ENCODE results near the gene ETV7. TPM values are rescaled to one million over a fixed set of nuclear protein-coding genes. Genes with fewer than 3 reads are reported as not detected.

The ETV7 gene
- total RNA-seq, 1 donor from 2014 or later, result 0.47 TPM

DNA sequence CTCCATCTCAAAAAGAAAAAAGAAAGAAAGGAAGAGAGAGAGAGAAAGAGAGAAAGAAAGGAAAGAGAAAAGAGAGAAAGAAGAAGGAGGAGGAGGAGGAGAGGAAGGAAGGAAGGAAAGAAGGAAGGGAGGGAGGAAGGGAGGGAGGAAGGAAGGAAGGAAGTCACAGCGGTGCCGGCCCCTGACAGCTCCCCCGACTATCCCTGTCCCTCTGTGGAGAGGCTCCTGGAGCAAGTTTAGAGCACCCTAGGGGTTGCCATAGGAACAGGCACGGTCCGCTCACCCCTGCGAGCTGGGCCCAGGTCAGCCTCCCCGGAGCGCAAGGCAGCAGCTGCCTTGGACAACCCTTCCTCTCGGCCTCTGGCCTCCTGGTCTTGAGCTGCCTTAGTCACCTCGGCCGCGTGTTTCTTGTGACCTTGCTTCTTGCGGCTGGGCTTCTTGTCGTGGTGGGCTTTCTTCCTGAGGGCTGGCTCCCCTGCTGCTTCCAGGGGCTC is 57.6 kb downstream of the ETV7 start:
- H3K4me3 Mint-ChIP-seq, result no peak overlapping the region
- no peaks in the 10 kb centered on the region for H3K36me3 Mint-ChIP-seq (ENCODE audit: low read depth)
- no peak overlapping the region for H3K27ac Mint-ChIP-seq
- H3K9me3 Mint-ChIP-seq, result no peaks in the 10 kb centered on the region
- no peaks in the 10 kb centered on the region for H3K4me1 Mint-ChIP-seq (ENCODE audit: low read depth)
- intact Hi-C loops (cut with micrococcal nuclease), result no loop called here
- H3K27me3 Mint-ChIP-seq (ENCODE audit: insufficient read depth), result peaks cover 36% of the 10 kb centered on the region
- DNase-seq (ENCODE audit: low spot score), result no peak

DNA sequence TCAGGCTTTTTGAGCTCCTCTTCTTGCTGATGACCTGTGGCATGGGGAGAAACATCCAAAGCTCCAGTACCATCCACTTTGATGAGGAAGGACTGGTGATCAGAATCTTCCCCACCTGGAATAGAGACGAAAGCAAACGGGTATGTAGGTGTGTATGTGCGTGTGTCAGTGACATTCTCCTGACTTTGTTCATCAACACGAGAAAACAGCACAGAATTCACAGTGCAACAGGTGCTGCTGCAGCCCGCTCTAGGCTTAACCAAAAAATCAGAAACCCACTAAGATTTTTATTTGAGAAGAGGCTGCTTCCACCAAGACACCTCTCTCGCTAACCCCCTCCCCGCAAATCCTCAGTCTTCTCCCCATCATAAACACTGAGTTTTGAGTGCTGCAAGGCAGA is 58.9 kb downstream of the ETV7 start:
- Mint-ChIP-seq H3K36me3 (ENCODE audit: low read depth) (no peaks in the 10 kb centered on the region), H3K27me3 (ENCODE audit: insufficient read depth) (peaks cover 30% of the 10 kb centered on the region), H3K9me3 (no peaks in the 10 kb centered on the region), H3K4me3 (no peak overlapping the region), H3K4me1 (ENCODE audit: low read depth) (no peaks in the 10 kb centered on the region), H3K27ac (no peak overlapping the region)
- intact Hi-C loops (cut with micrococcal nuclease), result no loop called here
- no peak for DNase-seq (ENCODE audit: low spot score)

DNA sequence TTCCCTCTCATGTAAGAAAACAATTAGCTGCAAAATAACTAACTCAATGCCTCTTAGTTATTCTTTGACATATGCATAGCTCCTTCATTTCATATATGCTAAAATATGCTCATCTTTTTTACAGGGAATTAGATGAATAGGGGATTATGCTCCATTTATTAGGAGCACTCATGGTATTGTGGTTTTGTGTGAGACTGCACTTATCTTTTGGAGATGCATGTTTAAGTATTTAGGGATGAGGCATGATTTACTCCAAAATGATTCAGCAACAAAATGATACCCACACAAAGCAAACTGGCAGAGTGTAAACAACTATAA is 59.6 kb downstream of the ETV7 start:
- no peaks in the 10 kb centered on the region for H3K36me3 Mint-ChIP-seq (ENCODE audit: low read depth)

DNA sequence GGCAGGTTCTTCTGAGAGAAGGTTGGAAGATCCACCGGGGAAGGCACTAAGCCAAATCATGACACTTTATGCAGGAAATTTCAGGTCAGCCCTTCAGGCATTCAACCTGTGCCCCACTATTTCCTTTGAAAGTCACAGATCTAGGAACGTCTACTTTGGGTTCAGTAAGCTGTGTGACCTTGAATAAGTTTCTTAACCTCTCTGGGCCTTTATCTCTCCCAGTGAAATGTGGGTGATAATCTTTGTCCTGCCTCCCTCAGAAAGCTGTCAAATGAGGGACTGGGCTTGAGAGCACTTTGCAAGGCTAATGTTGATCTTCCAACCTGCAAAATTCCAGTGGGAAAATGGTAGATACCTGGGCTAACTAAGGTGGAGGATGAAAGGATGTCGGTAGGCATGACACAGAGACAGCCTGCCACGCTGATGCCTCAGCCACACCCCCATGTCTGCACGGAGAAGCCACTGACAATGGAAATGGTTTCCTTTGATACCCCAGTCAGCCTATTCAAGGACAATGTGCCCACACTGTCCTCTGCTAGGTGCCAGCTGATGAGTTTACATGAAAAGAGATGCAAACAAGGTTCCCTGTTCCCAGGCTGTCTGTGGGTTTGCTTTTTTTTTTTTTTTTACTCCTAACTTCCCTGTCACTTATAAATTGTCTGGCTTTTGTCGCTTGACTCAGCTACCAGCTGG is 60.1 kb downstream of the ETV7 start:
- DNase-seq (ENCODE audit: low spot score), result no peak
- peaks cover 25% of the 10 kb centered on the region for H3K27me3 Mint-ChIP-seq (ENCODE audit: insufficient read depth)
- no peaks in the 10 kb centered on the region for H3K36me3 Mint-ChIP-seq (ENCODE audit: low read depth)
- H3K9me3 Mint-ChIP-seq, result no peaks in the 10 kb centered on the region
- intact Hi-C loops (cut with micrococcal nuclease), result no loop called here
- H3K27ac Mint-ChIP-seq, result no peak overlapping the region
- no peaks in the 10 kb centered on the region for H3K4me1 Mint-ChIP-seq (ENCODE audit: low read depth)
- H3K4me3 Mint-ChIP-seq, result no peak overlapping the region

More for the DNA sequence above, 59.6 kb downstream of the ETV7 start:
- no peaks in the 10 kb centered on the region for H3K4me1 Mint-ChIP-seq (ENCODE audit: low read depth)
- intact Hi-C loops (cut with micrococcal nuclease), result no loop called here
- peaks cover 26% of the 10 kb centered on the region for H3K27me3 Mint-ChIP-seq (ENCODE audit: insufficient read depth)
- H3K9me3 Mint-ChIP-seq, result no peaks in the 10 kb centered on the region
- H3K4me3 Mint-ChIP-seq, result no peak overlapping the region
- no peak for DNase-seq (ENCODE audit: low spot score)
- no peak overlapping the region for H3K27ac Mint-ChIP-seq

DNA sequence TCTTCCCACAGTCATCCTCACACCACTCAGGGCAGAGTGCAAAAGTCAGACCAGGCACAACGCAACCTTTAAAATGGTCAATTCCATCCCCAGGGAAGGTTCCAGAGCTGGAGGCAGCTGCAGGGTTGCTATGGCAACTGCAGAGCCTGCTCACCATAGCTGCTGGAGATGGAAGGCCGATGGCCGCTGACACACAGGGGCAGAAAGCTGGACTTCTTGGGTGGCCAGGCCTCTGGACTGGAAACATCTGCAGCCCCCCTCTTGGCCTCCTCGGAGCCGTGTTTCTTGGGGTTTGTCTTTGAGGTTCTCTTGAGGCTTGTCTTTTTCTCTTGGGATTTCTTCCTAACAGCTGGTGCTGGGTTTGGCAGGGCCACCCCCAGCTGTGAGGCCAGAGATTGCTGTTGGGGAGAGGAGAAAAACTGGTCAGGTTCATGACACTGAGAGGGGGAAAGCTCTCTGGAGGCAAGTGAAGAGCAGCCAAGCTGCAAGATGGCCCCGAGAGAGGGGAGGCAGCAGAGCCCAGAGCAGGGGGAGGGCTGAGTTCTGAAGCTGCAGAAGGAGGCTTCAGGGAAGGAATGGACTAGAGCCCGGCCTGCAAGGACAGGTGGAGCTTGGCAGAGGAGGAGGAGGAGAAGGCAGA is 61.0 kb downstream of the ETV7 start:
- no peaks in the 10 kb centered on the region for H3K36me3 Mint-ChIP-seq (ENCODE audit: low read depth)
- intact Hi-C loops (cut with micrococcal nuclease), result no loop called here
- no peak overlapping the region for H3K4me3 Mint-ChIP-seq
- no peaks in the 10 kb centered on the region for H3K9me3 Mint-ChIP-seq
- H3K27ac Mint-ChIP-seq, result no peak overlapping the region
- peaks cover 21% of the 10 kb centered on the region for H3K27me3 Mint-ChIP-seq (ENCODE audit: insufficient read depth)
- DNase-seq (ENCODE audit: low spot score), result no peak
- no peaks in the 10 kb centered on the region for H3K4me1 Mint-ChIP-seq (ENCODE audit: low read depth)

DNA sequence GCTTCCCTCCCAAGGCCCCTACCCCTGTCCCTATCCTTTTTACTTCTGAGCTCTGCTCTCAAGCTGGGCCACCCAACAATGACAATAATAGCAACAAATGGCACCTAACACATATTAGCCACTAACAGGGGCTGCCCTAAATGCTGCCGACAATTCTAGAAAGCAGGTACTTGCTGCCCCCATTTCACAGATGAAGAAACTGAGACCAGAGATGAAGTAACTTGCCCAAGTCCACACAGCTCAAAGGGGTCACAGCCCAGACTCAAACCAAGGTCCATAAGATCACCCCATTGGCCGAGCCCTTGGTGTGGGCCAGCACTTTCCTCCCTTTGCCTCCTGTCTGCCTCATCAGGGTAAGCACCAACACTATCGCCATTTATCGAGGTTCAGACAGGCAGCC is 62.8 kb downstream of the ETV7 start:
- Mint-ChIP-seq H3K4me1 (ENCODE audit: low read depth) (no peaks in the 10 kb centered on the region), H3K4me3 (no peak overlapping the region), H3K9me3 (no peaks in the 10 kb centered on the region), H3K27me3 (ENCODE audit: insufficient read depth) (peaks cover 20% of the 10 kb centered on the region), H3K36me3 (ENCODE audit: low read depth) (no peaks in the 10 kb centered on the region), H3K27ac (no peak overlapping the region)
- no peak for DNase-seq (ENCODE audit: low spot score)
- intact Hi-C loops (cut with micrococcal nuclease), result no loop called here

DNA sequence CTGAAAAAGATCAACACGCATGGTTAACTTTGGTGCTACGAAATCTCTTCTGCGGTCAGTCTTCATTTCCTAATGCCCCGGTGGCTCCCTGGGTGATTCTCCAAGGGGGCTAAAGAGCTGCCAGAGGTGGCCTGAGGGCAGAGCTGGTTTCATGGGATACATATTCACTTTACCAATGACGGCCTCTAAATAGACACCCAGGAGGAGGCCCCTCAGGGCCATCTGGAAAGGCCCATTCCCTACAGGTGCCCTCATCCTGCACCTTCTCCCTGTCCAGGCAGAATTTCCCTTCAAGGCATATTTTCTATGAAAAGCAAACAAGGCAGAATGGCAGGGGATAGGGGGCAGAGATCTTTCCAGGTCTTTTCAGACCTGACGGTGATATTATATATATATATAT is 63.3 kb downstream of the ETV7 start:
- Mint-ChIP-seq H3K9me3 (no peaks in the 10 kb centered on the region), H3K27ac (no peak overlapping the region), H3K27me3 (ENCODE audit: insufficient read depth) (peaks cover 18% of the 10 kb centered on the region), H3K4me1 (ENCODE audit: low read depth) (no peaks in the 10 kb centered on the region), H3K4me3 (no peak overlapping the region), H3K36me3 (ENCODE audit: low read depth) (no peaks in the 10 kb centered on the region)
- DNase-seq (ENCODE audit: low spot score), result no peak
- intact Hi-C loops (cut with micrococcal nuclease), result no loop called here

DNA sequence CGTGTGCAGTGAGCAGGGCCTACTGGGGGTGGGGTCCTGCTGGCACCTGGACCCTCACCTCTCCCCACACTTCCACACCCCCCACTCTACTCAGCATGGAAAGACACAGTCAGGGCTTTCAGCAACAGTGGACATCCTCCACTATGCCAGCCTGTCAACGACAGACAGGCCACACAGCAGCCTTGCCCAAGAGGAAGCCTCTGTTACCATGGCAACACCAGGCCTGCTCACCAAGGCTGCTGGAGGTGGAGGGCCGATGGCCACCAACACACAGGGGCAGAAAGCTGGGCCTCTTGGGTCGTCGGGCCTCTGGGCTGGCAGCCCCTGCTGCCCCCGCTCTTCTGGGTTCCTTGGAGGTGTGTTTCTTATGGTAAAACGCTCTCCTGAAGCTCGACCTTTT is 64.4 kb downstream of the ETV7 start:
- Mint-ChIP-seq H3K4me3 (no peak overlapping the region), H3K4me1 (ENCODE audit: low read depth) (no peaks in the 10 kb centered on the region), H3K27me3 (ENCODE audit: insufficient read depth) (peaks cover 16% of the 10 kb centered on the region), H3K36me3 (ENCODE audit: low read depth) (no peaks in the 10 kb centered on the region), H3K27ac (no peak overlapping the region), H3K9me3 (no peaks in the 10 kb centered on the region)
- DNase-seq (ENCODE audit: low spot score), result no peak
- intact Hi-C loops (cut with micrococcal nuclease), result no loop called here

DNA sequence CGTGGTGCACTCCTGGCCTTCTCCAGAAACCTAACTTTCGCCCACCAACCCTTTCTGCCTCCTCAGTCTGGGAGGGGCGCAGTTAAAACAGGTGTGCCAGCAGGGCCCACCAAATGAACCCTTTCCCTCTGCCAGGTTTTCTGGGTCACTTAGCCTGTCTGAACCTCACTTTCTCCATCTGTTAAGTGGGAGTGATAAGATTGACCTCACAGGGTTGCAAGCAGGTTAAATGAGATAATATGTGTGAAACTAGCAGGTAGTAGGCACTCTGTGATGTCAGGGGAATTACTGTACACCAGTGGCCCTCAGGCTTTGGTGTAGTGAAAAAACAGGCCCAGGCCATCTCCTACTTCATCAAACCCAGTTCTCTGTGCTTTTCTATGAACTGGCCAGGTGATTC is 64.9 kb downstream of the ETV7 start:
- peaks cover 20% of the 10 kb centered on the region for H3K27me3 Mint-ChIP-seq (ENCODE audit: insufficient read depth)
- H3K4me1 Mint-ChIP-seq (ENCODE audit: low read depth), result no peaks in the 10 kb centered on the region
- H3K36me3 Mint-ChIP-seq (ENCODE audit: low read depth), result no peaks in the 10 kb centered on the region
- intact Hi-C loops (cut with micrococcal nuclease), result no loop called here
- DNase-seq (ENCODE audit: low spot score), result no peak
- no peak overlapping the region for H3K27ac Mint-ChIP-seq
- H3K9me3 Mint-ChIP-seq, result no peaks in the 10 kb centered on the region
- no peak overlapping the region for H3K4me3 Mint-ChIP-seq

DNA sequence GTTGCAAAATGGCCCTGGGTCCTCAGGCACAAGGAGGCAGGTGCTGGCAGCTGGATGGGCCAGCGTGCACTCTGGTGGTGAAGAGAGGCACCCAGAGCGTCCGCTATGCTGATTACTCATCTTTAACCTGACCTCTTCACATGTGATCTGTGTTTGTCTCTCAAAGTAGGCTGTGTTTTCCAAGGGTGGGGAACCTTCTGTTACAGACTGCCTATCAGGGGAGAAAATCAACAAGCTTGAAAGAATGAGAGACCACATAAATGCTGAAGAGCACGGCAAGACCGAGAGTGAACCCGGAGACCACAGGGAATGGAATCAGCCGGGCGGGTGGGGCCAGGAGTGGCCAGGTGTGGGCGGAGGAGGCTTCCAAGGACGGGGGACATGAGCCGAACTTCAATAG is 67.0 kb downstream of the ETV7 start:
- H3K4me1 Mint-ChIP-seq (ENCODE audit: low read depth), result no peaks in the 10 kb centered on the region
- no peaks in the 10 kb centered on the region for H3K9me3 Mint-ChIP-seq
- no peaks in the 10 kb centered on the region for H3K36me3 Mint-ChIP-seq (ENCODE audit: low read depth)
- H3K27me3 Mint-ChIP-seq (ENCODE audit: insufficient read depth), result peaks cover 28% of the 10 kb centered on the region
- no peak overlapping the region for H3K27ac Mint-ChIP-seq
- H3K4me3 Mint-ChIP-seq, result no peak overlapping the region
- DNase-seq (ENCODE audit: low spot score), result no peak
- intact Hi-C loops (cut with micrococcal nuclease), result no loop called here

DNA sequence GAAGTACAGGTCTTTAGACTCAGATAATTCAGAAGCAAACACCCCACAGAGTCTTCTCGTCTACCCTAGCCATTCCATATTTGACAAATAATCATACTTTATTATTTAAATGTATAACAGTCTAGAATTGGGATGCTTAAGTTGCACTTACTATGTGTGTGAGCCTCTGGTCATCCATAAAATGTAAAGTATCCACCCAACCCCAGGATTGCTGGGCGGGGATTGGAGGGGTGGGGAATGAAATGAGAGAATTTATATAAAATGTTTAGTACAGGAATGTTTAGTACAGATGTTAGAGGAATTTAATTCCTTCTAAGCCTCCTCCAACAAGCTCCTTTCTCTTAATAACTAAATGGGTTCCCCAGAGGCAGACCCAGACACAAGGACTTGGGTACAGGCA is 67.6 kb downstream of the ETV7 start:
- Mint-ChIP-seq H3K4me1 (ENCODE audit: low read depth) (no peaks in the 10 kb centered on the region), H3K27ac (no peak overlapping the region), H3K4me3 (no peak overlapping the region), H3K36me3 (ENCODE audit: low read depth) (no peaks in the 10 kb centered on the region), H3K27me3 (ENCODE audit: insufficient read depth) (peaks cover 29% of the 10 kb centered on the region), H3K9me3 (no peaks in the 10 kb centered on the region)
- DNase-seq (ENCODE audit: low spot score), result no peak
- intact Hi-C loops (cut with micrococcal nuclease), result no loop called here

DNA sequence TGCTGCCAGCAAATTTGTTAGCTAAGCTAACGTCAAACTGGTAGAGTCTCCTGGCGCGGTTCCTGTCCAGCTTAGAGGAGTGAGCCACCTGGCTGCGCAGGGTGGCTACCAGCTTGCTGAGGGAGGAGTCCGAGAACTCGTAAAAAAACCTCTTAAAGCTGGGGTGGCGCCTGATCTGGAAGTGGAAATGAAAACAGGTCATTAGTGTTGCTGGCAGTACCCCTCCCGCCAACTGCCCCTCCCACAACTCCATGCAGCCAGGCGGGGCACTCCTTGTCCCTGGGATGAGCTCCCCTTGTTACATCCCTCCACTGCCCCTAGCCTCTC is 68.1 kb downstream of the ETV7 start:
- H3K36me3 Mint-ChIP-seq (ENCODE audit: low read depth), result no peaks in the 10 kb centered on the region
- H3K4me3 Mint-ChIP-seq, result no peak overlapping the region
- no peak for DNase-seq (ENCODE audit: low spot score)
- intact Hi-C loops (cut with micrococcal nuclease), result no loop called here
- no peaks in the 10 kb centered on the region for H3K4me1 Mint-ChIP-seq (ENCODE audit: low read depth)
- H3K27ac Mint-ChIP-seq, result no peak overlapping the region
- H3K9me3 Mint-ChIP-seq, result no peaks in the 10 kb centered on the region
- peaks cover 29% of the 10 kb centered on the region for H3K27me3 Mint-ChIP-seq (ENCODE audit: insufficient read depth)

DNA sequence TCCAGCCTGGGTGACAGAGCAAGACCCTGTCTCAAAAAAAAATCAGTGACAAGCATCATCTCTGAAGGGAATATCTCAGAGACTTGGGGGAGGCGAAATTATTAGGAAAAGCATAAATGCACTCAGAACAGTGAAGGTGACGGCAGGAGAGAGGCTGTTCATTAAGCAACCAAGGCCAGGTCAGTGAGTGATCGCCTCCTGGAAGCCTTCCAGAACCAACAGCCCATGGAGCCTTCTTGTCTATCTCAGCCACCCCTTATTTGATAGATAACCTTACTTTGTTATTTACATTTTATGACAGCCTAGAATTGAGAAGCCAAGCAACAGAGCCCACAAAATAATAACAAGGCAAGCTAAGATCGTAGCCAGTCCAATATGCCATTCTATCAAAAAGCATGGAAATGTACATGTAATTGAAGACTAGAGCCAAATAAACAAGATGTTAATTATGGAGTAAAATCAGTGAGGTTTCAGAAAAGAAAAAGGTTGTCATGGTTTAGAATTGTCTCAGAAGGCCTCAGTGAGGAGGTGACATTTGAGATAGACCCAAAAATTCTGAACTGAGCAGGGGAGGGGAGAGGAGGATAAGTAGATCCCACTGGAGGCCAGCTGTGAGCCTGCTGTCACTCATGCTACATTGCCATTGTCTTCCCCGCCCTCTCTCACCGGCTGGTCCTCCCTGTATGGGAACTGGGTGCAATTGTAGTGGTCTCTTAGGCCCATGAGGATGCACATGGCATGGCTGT is 68.6 kb downstream of the ETV7 start:
- no peak overlapping the region for H3K27ac Mint-ChIP-seq
- no peak for DNase-seq (ENCODE audit: low spot score)
- no peaks in the 10 kb centered on the region for H3K36me3 Mint-ChIP-seq (ENCODE audit: low read depth)
- H3K27me3 Mint-ChIP-seq (ENCODE audit: insufficient read depth), result peaks cover 29% of the 10 kb centered on the region
- no peaks in the 10 kb centered on the region for H3K4me1 Mint-ChIP-seq (ENCODE audit: low read depth)
- no peaks in the 10 kb centered on the region for H3K9me3 Mint-ChIP-seq
- H3K4me3 Mint-ChIP-seq, result no peak overlapping the region
- intact Hi-C loops (cut with micrococcal nuclease), result no loop called here
